Transverse colon (tissue), 4 donors: Measurements from ENCODE around the gene HLA-DQA1. TPM values are rescaled to one million over a fixed set of nuclear protein-coding genes. Genes with fewer than 3 reads are reported as not detected.
"Not testable (repeated sequence)": the region's sequence is repeated elsewhere in the genome, so short reads cannot be mapped to it uniquely, and the experiment has no call there.

Source experiments
- DNase-seq: peaks from one replicate; pipeline ENCODE4 v3.0.0-alpha.2; 2019
- H3K27ac ChIP-seq, 4 donors: fragments of 200-600 bp; sonication (generic); 2 replicates each; pipeline ENCODE4 v1.5.1; 2016 to 2018; ENCODE audit warnings: inconsistent platforms in 4 of 4
- H3K27me3 ChIP-seq: fragments of 200-600 bp; sonication (generic); 2 replicates; pipeline ENCODE4 v1.5.1; 2017; ENCODE audit warnings: inconsistent platforms
- H3K36me3 ChIP-seq, 4 donors: fragments of 200-600 bp; sonication (generic); 2 replicates each; pipeline ENCODE4 v1.5.1; 2017 to 2019; ENCODE audit warnings: inconsistent platforms in 4 of 4
- H3K4me1 ChIP-seq, 4 donors: fragments of 200-600 bp; sonication (generic); 2 replicates each; pipeline ENCODE4 v1.5.1; 2017 to 2020; ENCODE audit warnings: inconsistent platforms in 4 of 4
- H3K4me3 ChIP-seq, 4 donors: fragments of 200-600 bp; sonication (generic); 1 replicate in 1 of 4; 2 replicates in 3 of 4; pipeline versions ENCODE4 v1.5.1 to v1.6.1; 2017 to 2019; ENCODE audit warnings: inconsistent platforms in 4 of 4
- H3K9me3 ChIP-seq, 2 donors: fragments of 200-600 bp; sonication (generic); 2 replicates each; pipeline ENCODE4 v1.5.1; 2017 to 2019; ENCODE audit warnings: inconsistent platforms in 2 of 2
- EP300 ChIP-seq: sonication (generic); formaldehyde crosslinking; IDR thresholded peaks from one replicate; pipeline ENCODE4 v1.6.1; 2017; ENCODE audit warnings: antibody characterized with exemption, low read depth
- POLR2A ChIP-seq: fragments of 450-650 bp; IDR thresholded peaks from one replicate; pipeline ENCODE4 v1.6.1; 2016; ENCODE audit warnings: antibody characterized with exemption, mild to moderate bottlenecking, moderate library complexity
- POLR2AphosphoS5 ChIP-seq, 3 donors: sonication (generic); formaldehyde crosslinking; IDR thresholded peaks; one replicate each; pipeline ENCODE4 v1.6.1; 2016; ENCODE audit warnings: antibody characterized with exemption in 3 of 3
- WGBS, 2 donors: methylation state at CpG; one replicate each; pipeline ENCODE4 v1.1.5; 2018; ENCODE audit warnings: low coverage in 1 of 2; 5-methylcytosine and 5-hydroxymethylcytosine counted together
- in situ Hi-C, 4 donors: fragments of 200-750 bp; cut with MboI; loops; one replicate each; pipeline versions ENCODE4 v1.15.0 to v1.15.1; 2017; ENCODE audit warnings: low sequenced_read_pairs in 3 of 4, low pct_ligation_motif_present in 1 of 4, low pct_unique_long_range_greater_than_20kb in 1 of 4
- intact Hi-C: fragments of 100-400 bp; cut with DNase I; formaldehyde crosslinking; loops from one replicate; pipeline ENCODE4 v1.15.1; 2023; ENCODE audit warnings: low total_unique reads
- total RNA-seq, 4 donors: library from RNA; depleted of rRNA; stranded (reverse); fragments of >200 nt; gene quantifications; one replicate each; pipeline ENCODE4 v1.1.0, GENCODE V29; 2016
- TF ChIP-seq, protein P1 (sequence below), 5 experiments: fragments of 200-600 bp in 3 of 5; fragments of 450-650 bp in 2 of 5; sonication (generic) in 3 of 5; IDR thresholded peaks; 1 replicate in 2 of 5; 2 replicates in 3 of 5; pipeline ENCODE4 v1.5.1; 2016 to 2017; ENCODE audit warnings: antibody characterized with exemption in 5 of 5, inconsistent platforms in 3 of 5, mild to moderate bottlenecking in 2 of 5, moderate library complexity in 1 of 5

HLA-DQA1 gene
- total RNA-seq, 4 donors from 2014 or later: 0.41 to 4.5 (median 3.2) TPM; not detected in 1

- DNase-seq: peak; percentile 19
- TF ChIP-seq POLR2A (no peak), EP300 (no peak)
- intact Hi-C loops (no loop called here), in situ Hi-C loops (no loop called here)
- Histone ChIP-seq H3K27ac (no peak overlapping the region), H3K27me3 (no peaks in the 10 kb centered on the region), H3K4me1 (no peaks in the 10 kb centered on the region), H3K36me3 (no peaks in the 10 kb centered on the region), H3K4me3 (no peak overlapping the region), H3K9me3 (no peaks in the 10 kb centered on the region)
- 50 to 62% methylated on average over 2 to 3 of the region's 3 CpGs for WGBS, 2 donors
Observed at GRCh38 chr6:32627831-32628230, 9.4 kb upstream of the HLA-DQA1 start.

- H3K4me3 ChIP-seq, H3K4me1 ChIP-seq, H3K36me3 ChIP-seq, intact Hi-C loops, H3K27me3 ChIP-seq, H3K9me3 ChIP-seq, DNase-seq, H3K27ac ChIP-seq, in situ Hi-C loops: not testable (repeated sequence)
- 99 to 100% methylated on average over 2 to 13 of the region's 13 CpGs for WGBS, 2 donors
Observed at GRCh38 chr6:32629793-32630192, 7.4 kb upstream of the HLA-DQA1 start.

DNA sequence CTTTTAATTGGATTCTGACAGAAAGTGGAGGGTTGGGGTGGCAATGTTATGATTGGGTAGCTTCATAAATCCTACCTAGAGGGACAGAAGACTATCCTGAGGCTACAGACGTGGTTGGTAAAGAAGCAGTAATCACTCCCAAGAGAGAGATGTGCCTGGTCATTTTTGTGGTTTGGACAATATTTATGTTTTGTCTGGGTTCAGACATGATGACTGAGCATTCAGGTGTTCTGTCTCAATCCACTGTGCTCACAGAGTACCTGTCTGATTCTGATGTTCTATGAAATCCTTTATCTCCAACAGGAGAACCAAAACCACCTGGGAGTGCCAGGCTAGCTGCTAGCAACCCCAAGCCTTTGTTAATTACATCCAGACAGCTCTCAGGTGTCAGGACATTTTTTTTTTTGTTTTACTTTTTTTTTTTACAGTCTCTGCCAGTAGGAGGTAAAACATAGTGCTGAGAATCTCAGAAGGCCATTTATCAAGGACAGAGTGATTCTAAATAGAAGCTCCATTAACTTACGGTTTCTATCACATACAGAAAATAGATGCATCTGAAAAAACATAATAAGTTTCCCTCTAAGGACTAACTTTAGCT is 1.6 kb upstream of the HLA-DQA1 start:
- no peak for TF ChIP-seq POLR2A
- no peak for TF ChIP-seq EP300
- TF ChIP-seq, protein P1, sequence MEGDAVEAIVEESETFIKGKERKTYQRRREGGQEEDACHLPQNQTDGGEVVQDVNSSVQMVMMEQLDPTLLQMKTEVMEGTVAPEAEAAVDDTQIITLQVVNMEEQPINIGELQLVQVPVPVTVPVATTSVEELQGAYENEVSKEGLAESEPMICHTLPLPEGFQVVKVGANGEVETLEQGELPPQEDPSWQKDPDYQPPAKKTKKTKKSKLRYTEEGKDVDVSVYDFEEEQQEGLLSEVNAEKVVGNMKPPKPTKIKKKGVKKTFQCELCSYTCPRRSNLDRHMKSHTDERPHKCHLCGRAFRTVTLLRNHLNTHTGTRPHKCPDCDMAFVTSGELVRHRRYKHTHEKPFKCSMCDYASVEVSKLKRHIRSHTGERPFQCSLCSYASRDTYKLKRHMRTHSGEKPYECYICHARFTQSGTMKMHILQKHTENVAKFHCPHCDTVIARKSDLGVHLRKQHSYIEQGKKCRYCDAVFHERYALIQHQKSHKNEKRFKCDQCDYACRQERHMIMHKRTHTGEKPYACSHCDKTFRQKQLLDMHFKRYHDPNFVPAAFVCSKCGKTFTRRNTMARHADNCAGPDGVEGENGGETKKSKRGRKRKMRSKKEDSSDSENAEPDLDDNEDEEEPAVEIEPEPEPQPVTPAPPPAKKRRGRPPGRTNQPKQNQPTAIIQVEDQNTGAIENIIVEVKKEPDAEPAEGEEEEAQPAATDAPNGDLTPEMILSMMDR (IDR thresholded peaks at IDR 0.05): no peak
- TF ChIP-seq POLR2AphosphoS5 (IDR thresholded peaks at IDR 0.05): no peak
- Histone ChIP-seq H3K4me3 (no peak overlapping the region), H3K4me1 (no peaks in the 10 kb centered on the region), H3K27ac (no peak overlapping the region), H3K27me3 (no peaks in the 10 kb centered on the region), H3K36me3 (no peaks in the 10 kb centered on the region), H3K9me3 (no peaks in the 10 kb centered on the region)
- in situ Hi-C loops (loop anchor here in 2 of 4 donors (5.0 kb wide), 1 partner anchor 107 kb away; the partner anchor contains the start of gene HLA-DQA2 (in 2 of the 2)), intact Hi-C loops (no loop called here)
- DNase-seq: no peak
- 32 to 83% methylated on average over 1 to 2 of the region's 2 CpGs for WGBS, 2 donors

DNA sequence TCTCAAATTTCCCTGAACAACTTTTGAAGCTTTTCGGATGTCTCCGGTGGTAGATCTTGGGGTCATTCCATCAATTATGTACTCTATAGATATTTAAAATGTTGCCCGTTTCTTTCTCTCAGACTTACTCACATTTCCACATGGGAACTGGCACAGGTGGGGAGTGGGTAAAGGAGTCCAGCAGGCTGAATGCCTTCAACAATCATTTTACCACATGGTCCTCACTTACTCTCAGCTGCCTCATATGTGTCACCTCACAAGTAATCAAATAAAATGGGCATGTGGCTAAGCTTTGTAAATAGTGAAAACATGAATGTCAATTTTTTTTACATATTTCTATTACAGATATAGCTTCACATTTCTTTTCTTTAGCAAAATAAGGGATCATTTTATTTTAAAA is 677 bp downstream of the HLA-DQA1 start:
- in situ Hi-C loops (loop anchor here in 2 of 4 donors (5.0 kb wide), 1 partner anchor 104 kb away; the partner anchor contains the start of gene HLA-DQA2 (in 2 of the 2)), intact Hi-C loops (no loop called here)
- no peak for DNase-seq
- Histone ChIP-seq H3K4me3 (no peak overlapping the region), H3K27me3 (no peaks in the 10 kb centered on the region), H3K27ac (no peak overlapping the region), H3K36me3 (no peaks in the 10 kb centered on the region), H3K9me3 (no peaks in the 10 kb centered on the region), H3K4me1 (no peaks in the 10 kb centered on the region)
- WGBS, 2 donors: 45 to 100% methylated on average over 1 to 3 of the region's 3 CpGs
- no peak for TF ChIP-seq POLR2AphosphoS5 (IDR thresholded peaks at IDR 0.05)
- TF ChIP-seq, protein P1 (IDR thresholded peaks at IDR 0.05): no peak
- no peak for TF ChIP-seq EP300
- no peak for TF ChIP-seq POLR2A

GRCh38 chr6:32638532-32639219 is 1.5 kb downstream of the HLA-DQA1 start:
- H3K4me1 ChIP-seq: no peaks in the 10 kb centered on the region
- no peaks in the 10 kb centered on the region for H3K27me3 ChIP-seq
- H3K9me3 ChIP-seq: no peaks in the 10 kb centered on the region
- in situ Hi-C loops (loop anchor here in 2 of 4 donors (5.0 kb wide), 1 partner anchor 104 kb away; the partner anchor contains the start of gene HLA-DQA2 (in 2 of the 2)), intact Hi-C loops (no loop called here)
- H3K36me3 ChIP-seq: no peaks in the 10 kb centered on the region
- no peak overlapping the region for H3K4me3 ChIP-seq
- WGBS, 2 donors: 17 to 22% methylated on average over 2 to 7 of the region's 9 CpGs
- H3K27ac ChIP-seq: no peak overlapping the region
- TF ChIP-seq POLR2AphosphoS5 (IDR thresholded peaks at IDR 0.05) (no peak), POLR2A (no peak), EP300 (no peak)
- TF ChIP-seq, protein P1 (IDR thresholded peaks at IDR 0.05): no peak
- no peak for DNase-seq
